OCI-LY7 (cell line): ENCODE results near the gene SMIM38.

Source experiments
- EZH2phosphoT487 ChIP-seq: fragments of 200-600 bp; sonication (generic); IDR thresholded peaks from 2 replicates; pipeline ENCODE4 v1.6.1; 2018; ENCODE audit warnings: low read depth, borderline replicate concordance, mild to moderate bottlenecking, mixed run types, antibody characterized with exemption, low read length, moderate library complexity, mixed read lengths
- TF ChIP-seq, protein P1 (sequence below): fragments of 200-600 bp; sonication (generic); conservative IDR thresholded peaks from 2 replicates; pipeline ENCODE4 v1.5.1; 2014; ENCODE audit warnings: mild to moderate bottlenecking, antibody characterized with exemption, low read length, moderate library complexity, mixed read lengths

DNA sequence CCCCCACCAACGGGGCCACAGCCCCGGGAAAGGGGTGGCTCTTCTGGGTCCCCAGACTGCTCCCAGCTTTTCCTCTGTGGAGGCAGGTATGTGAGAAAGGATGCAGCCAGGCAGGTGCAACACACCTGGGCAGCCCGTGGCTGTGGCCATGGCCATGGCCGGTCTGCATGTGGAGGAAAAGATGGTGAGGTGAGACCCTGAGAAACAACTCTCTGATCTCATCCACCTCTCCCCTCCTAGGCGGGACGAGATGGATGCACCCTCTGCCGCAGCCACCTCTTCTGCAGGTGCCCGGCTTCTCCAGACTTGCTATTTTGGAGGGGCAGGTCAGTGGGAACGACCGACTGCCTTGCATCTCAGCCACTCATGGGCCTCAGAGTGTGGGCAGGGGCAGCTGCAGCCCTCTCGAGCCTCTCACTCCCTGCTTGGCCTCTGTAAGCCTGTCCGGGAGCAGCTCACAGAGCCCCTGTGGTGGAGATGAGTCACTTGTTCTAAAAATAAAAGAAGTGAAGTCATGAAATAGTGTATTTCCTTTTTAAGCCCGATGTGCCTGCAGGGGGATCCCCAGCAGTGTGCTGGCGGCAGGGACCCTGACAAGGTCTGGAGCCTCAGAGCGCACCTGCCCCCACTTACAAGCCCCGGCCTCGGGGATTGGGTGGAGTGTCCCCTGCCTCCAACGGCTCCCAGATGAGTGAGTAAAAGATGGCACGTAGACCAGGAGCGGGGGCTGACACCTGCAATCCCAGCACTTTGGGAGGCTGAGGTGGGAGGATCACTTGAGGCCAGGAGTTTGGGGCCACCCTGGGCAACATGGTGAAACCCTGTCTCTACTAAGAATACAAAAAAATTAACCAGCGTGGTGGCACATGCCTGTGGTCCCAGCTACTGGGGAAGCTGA lies 10.7 kb downstream of the SMIM38 start:
- TF ChIP-seq, protein P1, sequence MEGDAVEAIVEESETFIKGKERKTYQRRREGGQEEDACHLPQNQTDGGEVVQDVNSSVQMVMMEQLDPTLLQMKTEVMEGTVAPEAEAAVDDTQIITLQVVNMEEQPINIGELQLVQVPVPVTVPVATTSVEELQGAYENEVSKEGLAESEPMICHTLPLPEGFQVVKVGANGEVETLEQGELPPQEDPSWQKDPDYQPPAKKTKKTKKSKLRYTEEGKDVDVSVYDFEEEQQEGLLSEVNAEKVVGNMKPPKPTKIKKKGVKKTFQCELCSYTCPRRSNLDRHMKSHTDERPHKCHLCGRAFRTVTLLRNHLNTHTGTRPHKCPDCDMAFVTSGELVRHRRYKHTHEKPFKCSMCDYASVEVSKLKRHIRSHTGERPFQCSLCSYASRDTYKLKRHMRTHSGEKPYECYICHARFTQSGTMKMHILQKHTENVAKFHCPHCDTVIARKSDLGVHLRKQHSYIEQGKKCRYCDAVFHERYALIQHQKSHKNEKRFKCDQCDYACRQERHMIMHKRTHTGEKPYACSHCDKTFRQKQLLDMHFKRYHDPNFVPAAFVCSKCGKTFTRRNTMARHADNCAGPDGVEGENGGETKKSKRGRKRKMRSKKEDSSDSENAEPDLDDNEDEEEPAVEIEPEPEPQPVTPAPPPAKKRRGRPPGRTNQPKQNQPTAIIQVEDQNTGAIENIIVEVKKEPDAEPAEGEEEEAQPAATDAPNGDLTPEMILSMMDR = no peak
- no peak for TF ChIP-seq EZH2phosphoT487
